HL-60 (cell line): ENCODE results near the gene PPP2R5C.

Source experiments
- GABPA ChIP-seq: IDR thresholded peaks from 2 replicates; pipeline ENCODE4 v1.6.1; 2012; ENCODE audit warnings: low read depth
- TF ChIP-seq, protein P1 (sequence below): IDR thresholded peaks from one replicate; pipeline ENCODE4 v1.5.1; 2011; ENCODE audit warnings: low read length, control low read depth, inconsistent platforms; ENCODE audit not compliant: insufficient read depth

DNA sequence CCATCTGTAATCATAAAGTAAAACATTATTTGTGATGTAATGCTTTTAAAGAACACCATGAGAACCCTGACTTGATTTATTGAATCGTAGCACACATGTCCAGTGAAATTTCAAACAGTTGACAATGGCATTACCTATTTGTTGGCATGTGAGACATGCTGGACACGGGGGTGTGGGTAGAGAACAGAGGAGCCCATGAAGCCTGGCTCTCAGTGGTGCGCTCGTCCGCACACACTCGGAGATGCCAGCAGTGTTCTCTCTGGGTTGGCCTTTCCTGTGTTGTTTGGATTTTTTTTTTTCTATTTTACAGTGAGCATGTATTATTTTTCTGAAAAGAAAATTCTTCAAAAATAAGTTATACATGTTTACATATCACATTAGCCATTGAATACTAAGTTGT lies 78.2 kb downstream of the PPP2R5C start:
- no peak for TF ChIP-seq GABPA
- TF ChIP-seq, protein P1, sequence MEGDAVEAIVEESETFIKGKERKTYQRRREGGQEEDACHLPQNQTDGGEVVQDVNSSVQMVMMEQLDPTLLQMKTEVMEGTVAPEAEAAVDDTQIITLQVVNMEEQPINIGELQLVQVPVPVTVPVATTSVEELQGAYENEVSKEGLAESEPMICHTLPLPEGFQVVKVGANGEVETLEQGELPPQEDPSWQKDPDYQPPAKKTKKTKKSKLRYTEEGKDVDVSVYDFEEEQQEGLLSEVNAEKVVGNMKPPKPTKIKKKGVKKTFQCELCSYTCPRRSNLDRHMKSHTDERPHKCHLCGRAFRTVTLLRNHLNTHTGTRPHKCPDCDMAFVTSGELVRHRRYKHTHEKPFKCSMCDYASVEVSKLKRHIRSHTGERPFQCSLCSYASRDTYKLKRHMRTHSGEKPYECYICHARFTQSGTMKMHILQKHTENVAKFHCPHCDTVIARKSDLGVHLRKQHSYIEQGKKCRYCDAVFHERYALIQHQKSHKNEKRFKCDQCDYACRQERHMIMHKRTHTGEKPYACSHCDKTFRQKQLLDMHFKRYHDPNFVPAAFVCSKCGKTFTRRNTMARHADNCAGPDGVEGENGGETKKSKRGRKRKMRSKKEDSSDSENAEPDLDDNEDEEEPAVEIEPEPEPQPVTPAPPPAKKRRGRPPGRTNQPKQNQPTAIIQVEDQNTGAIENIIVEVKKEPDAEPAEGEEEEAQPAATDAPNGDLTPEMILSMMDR: no peak
